Esophagus muscularis mucosa (tissue), 3 donors: ENCODE results near the gene CEP192.

Source experiments
- CTCF ChIP-seq, 3 experiments: fragments of 200-600 bp in 2 of 3; fragments of 450-650 bp in 1 of 3; sonication (generic) in 2 of 3; IDR thresholded peaks; one replicate each; pipeline ENCODE4 v1.5.1; 2017 to 2019; ENCODE audit warnings: antibody characterized with exemption in 3 of 3, mild to moderate bottlenecking in 2 of 3, moderate library complexity in 1 of 3
- POLR2A ChIP-seq: fragments of 450-650 bp; IDR thresholded peaks from one replicate; pipeline ENCODE4 v1.6.1; 2017; ENCODE audit warnings: antibody characterized with exemption, moderate library complexity, mild to moderate bottlenecking, low read depth

GRCh38 chr18:13164406-13164805 lies 173.2 kb downstream of the CEP192 start:
- TF ChIP-seq CTCF (IDR thresholded peaks at IDR 0.05) = no peak
- TF ChIP-seq POLR2A = no peak
